Measurements from ENCODE around the gene DENND6A.
"Not testable (repeated sequence)": the region's sequence is repeated elsewhere in the genome, so short reads cannot be mapped to it uniquely, and the experiment has no call there.

Gene DENND6A

GRCh38 chr3:57692396-57693147 lies at the start of gene DENND6A:
Gene DENND6A, minus strand, starts transcription at chr3:57693077. Its CDS starts 59 bp downstream, at chr3:57693018.
- DNase-seq = peak; percentile 80 to 81

- no peak for DNase-seq
Measured at GRCh38 chr3:57740027-57740426, 47.1 kb upstream of the DENND6A start.

- no peak for DNase-seq
Measured at GRCh38 chr3:57738391-57738790, 45.5 kb upstream of the DENND6A start.

GRCh38 chr3:57737840-57738239 lies 45.0 kb upstream of the DENND6A start:
- DNase-seq = no peak

GRCh38 chr3:57735405-57735804 lies 42.5 kb upstream of the DENND6A start:
- no peak for DNase-seq

- peak in 1 of 2 experiments; percentile 7 for DNase-seq
Measured at GRCh38 chr3:57733790-57734189, 40.9 kb upstream of the DENND6A start.

GRCh38 chr3:57731311-57731710 lies 38.4 kb upstream of the DENND6A start:
- DNase-seq = no peak

- no peak for DNase-seq
Measured at GRCh38 chr3:57730682-57731081, 37.8 kb upstream of the DENND6A start.

- no peak for DNase-seq
Measured at GRCh38 chr3:57729334-57730045, 36.6 kb upstream of the DENND6A start.

GRCh38 chr3:57727106-57727505 lies 34.2 kb upstream of the DENND6A start:
- no peak for DNase-seq

GRCh38 chr3:57726397-57726796 lies 33.5 kb upstream of the DENND6A start:
- DNase-seq = no peak

GRCh38 chr3:57718118-57718517 lies 25.2 kb upstream of the DENND6A start:
- DNase-seq = no peak

- no peak for DNase-seq
Measured at GRCh38 chr3:57717205-57717868, 24.5 kb upstream of the DENND6A start.

GRCh38 chr3:57715686-57716085 lies 22.8 kb upstream of the DENND6A start:
- no peak for DNase-seq

- no peak for DNase-seq
Measured at GRCh38 chr3:57709559-57709958, 16.7 kb upstream of the DENND6A start.

- no peak for DNase-seq
Measured at GRCh38 chr3:57709031-57709430, 16.2 kb upstream of the DENND6A start.

GRCh38 chr3:57706462-57706861 lies 13.6 kb upstream of the DENND6A start:
- DNase-seq = no peak

GRCh38 chr3:57705351-57705750 lies 12.5 kb upstream of the DENND6A start:
- not testable (repeated sequence) for DNase-seq

GRCh38 chr3:57701781-57702180 lies 8.9 kb upstream of the DENND6A start:
- DNase-seq = no peak

- no peak for DNase-seq
Measured at GRCh38 chr3:57700737-57701136, 7.9 kb upstream of the DENND6A start.

- no peak for DNase-seq
Measured at GRCh38 chr3:57699591-57699990, 6.7 kb upstream of the DENND6A start.

GRCh38 chr3:57696801-57697321 lies 4.0 kb upstream of the DENND6A start:
- no peak for DNase-seq

- DNase-seq = no peak
Measured at GRCh38 chr3:57694146-57694545, 1.3 kb upstream of the DENND6A start.

- DNase-seq = not testable (repeated sequence)
Measured at GRCh38 chr3:57692133-57692395, 813 bp downstream of the DENND6A start.

Measured in SW 1271 (cell line).